ENCODE results near the gene TIMM8A. TPM values are rescaled to one million over a fixed set of nuclear protein-coding genes. Genes with fewer than 3 reads are reported as not detected.
"Not testable (repeated sequence)": the region's sequence is repeated elsewhere in the genome, so short reads cannot be mapped to it uniquely, and the experiment has no call there.

Gene TIMM8A
- total RNA-seq, 1 donor from 2014 or later, result 4.9 TPM

DNA sequence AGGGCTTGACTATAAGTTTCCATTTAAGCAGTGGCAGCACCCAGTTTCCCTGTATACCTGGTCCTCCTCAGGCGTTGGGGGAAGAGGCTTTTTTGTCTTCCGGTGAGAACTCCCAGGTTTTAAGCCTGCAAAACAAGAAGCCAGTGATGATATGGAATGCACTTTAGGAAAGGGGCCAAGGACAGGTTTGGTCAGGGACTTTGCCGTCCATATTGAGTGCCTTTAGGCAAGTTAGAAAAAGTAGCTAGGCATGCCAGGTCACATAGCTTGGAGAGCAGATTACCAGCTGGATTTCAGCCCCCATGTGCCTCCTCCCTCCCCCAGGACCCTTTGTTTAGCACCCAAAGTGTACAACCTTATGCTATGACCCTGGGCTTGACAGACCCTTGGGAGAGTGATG is 13.6 kb upstream of the TIMM8A start:
- no peak for FAIRE-seq

GRCh38 chrX:101360390-101360789 is 11.8 kb upstream of the TIMM8A start:
- no peak for FAIRE-seq
- DNase-seq (ENCODE audit: low spot score in 2 of 2), result no peak

More for the DNA sequence above, 13.6 kb upstream of the TIMM8A start:
- DNase-seq (ENCODE audit: low spot score in 2 of 2), result no peak

GRCh38 chrX:101359966-101360365 is 11.4 kb upstream of the TIMM8A start:
- FAIRE-seq, result no peak
- no peak for DNase-seq (ENCODE audit: low spot score in 2 of 2)

DNA sequence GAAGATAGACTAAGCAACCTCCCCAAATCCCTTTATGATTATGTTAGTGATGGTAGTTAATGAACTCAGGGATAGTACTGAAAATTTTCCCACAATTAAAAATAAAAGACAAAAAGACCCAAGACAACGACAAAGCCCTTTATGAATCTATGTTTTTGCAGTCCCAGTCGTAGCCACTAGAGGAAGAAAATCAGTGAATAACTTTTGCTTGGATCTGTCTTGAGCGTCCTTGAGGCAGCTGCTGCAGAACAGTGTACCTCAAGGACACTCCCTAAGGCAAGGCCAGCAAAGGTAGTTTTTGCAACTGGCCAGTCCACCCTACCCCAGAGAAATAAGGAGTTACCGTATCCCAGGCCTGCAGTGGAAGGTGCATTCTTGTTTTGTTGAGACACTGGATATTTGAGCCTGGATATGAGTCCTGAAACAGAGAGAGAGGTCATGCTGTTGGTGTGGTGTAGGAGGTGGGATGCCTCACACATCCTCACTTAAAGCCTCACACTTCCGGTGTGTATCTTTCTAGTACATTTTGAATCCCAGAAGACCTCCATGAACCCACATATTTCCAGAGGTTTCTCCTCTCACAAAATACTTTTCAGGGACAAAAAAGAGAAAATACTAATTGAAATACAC is 8.7 kb upstream of the TIMM8A start:
- DNase-seq (ENCODE audit: low spot score in 2 of 2), result no peak
- FAIRE-seq, result no peak

- no peak for FAIRE-seq
- no peak for DNase-seq (ENCODE audit: low spot score in 2 of 2)
Observed at GRCh38 chrX:101349193-101349562, 636 bp upstream of the TIMM8A start.

- FAIRE-seq, result no peak
- DNase-seq (ENCODE audit: low spot score in 2 of 2), result no peak
Observed at GRCh38 chrX:101347859-101348451, 587 bp downstream of the TIMM8A start.

DNA sequence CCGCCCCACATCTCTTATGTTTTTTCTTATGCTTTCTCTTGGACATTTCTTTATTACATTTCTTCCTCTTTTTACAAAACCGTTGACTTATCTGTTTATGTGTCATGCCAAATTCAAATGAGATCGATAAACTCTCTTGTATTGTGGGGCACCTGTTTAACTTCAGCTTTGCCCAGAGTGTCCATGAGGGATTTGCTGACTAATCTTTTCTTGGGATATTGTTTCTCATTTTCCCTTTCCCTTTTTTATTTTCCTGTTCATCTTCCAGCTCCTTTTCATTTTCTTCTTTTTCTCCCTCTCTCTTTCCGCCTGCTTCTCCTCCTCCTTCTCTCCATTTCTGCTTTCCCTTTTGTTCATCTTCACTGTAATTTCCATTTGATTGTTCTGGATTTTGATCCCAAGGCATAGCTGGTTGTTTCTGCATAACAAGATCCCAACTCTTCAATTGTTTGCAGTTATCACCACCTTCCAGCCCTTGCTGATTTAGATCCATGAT is 10.7 kb downstream of the TIMM8A start:
- no peak for FAIRE-seq
- no peak for DNase-seq (ENCODE audit: low spot score in 2 of 2)

DNA sequence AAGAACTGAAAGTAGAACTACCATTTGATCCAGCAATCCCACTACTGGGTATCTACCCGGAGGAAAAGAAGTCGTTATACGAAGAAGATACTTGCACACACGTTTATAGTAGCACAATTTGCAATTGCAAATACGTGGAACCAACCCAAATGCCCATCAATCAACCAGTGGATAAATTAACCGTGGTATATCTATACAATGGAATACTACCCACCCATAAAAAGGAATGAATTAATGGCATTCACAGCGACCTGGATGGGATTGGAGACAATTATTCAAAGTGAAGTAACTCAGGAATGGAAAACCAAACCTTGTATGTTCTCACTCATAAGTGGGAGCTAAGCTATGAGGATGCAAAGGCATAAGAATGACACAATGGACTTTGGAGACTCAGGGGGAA is 14.2 kb downstream of the TIMM8A start:
- DNase-seq (ENCODE audit: low spot score in 2 of 2); FAIRE-seq: not testable (repeated sequence)

DNA sequence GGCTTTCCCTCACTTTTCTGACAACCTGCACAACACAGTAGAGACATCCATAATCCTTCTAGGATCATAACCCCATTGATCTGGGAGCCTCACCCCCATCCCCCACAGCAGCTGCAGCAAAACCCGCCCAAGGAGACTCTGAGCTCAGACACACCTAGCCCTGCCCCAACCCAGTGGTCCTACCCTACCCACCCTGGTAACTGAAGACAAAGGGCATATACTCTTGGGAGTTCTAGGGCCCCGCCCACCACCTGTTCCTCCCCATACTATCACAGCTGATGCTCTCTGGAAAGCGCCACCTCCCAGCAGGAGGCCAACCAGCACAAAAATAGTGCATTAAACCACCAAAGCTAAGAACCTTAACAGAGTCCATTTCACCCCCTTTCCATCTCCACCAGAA is 21.9 kb downstream of the TIMM8A start:
- not testable (repeated sequence) for FAIRE-seq; DNase-seq (ENCODE audit: low spot score in 2 of 2)

GRCh38 chrX:101303790-101304189 is 44.8 kb downstream of the TIMM8A start:
- no peak for DNase-seq (ENCODE audit: low spot score in 2 of 2)
- no peak for FAIRE-seq

Small RNA genes within 50 kb of the gene (small RNA-seq; reads per million reads assigned to genes)
- not detected for gene RNU6-934P

Other genes starting within 250 kb of the TIMM8A start
- 5.3 TPM for gene DRP2, start 129.0 kb downstream of the TIMM8A start, total RNA-seq
- gene TAF7L, start 57.4 kb downstream of the TIMM8A start, total RNA-seq, result 0.41 TPM
- 0.41 TPM for gene BTK, start 37.4 kb upstream of the TIMM8A start, total RNA-seq
- gene RPL36A, start 42.3 kb upstream of the TIMM8A start, total RNA-seq, result 301 TPM
- gene GLA, start 59.2 kb upstream of the TIMM8A start, total RNA-seq, result 15.5 TPM
- gene HNRNPH2, start 59.5 kb upstream of the TIMM8A start, total RNA-seq, result 110 TPM
- gene ARMCX4, start 136.7 kb upstream of the TIMM8A start, total RNA-seq, result 9.4 TPM
- gene ARMCX1, start 201.8 kb upstream of the TIMM8A start, total RNA-seq, result 120 TPM